Measurements from ENCODE around the gene SLC6A5.

DNA sequence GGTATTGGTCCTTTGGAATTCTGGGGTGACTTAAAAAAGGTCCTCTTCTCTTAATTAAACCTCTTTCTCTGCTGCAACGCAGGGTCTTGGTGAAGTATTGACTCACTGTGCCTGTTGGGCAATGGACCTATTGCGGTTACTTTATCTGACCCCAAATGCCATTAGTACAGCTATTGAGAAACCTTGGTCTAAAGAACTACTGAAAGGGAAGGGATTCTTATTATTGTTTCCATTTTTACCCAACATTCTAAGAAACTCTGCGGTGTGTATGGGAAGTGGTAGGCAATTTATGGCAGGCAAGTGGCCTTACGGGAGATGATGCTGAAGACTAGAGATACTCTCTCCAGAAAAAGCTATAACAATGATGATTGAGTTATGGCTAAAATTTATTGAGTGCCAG, 12.5 kb downstream of the SLC6A5 start:
- TF ChIP-seq CTCF (IDR thresholded peaks at IDR 0.05) (no peak), POLR2AphosphoS5 (IDR thresholded peaks at IDR 0.05) (no peak), POLR2A (IDR thresholded peaks at IDR 0.05) (no peak), EP300 (IDR thresholded peaks at IDR 0.05) (no peak)

All from suprapubic skin (tissue), 4 donors.